Effector memory CD4-positive, alpha-beta T cell (primary cell): ENCODE data around the gene GNAQ.

Experiments
- DNase-seq, 3 donors: peaks; one replicate each; pipeline ENCODE4 v3.0.0-alpha.2; 2020
- H3K27ac ChIP-seq: 2 replicates; pipeline ENCODE4 v1.7.0; 2013; ENCODE audit warnings: mild to moderate bottlenecking, low read length, moderate library complexity; ENCODE audit not compliant: insufficient read depth, poor library complexity, severe bottlenecking
- H3K27me3 ChIP-seq: replicated peaks from 2 replicates; pipeline ENCODE4 v1.7.0; 2013; ENCODE audit warnings: mild to moderate bottlenecking, low read length; ENCODE audit not compliant: insufficient read depth, control insufficient read depth, poor library complexity, severe bottlenecking
- H3K36me3 ChIP-seq: 2 replicates; pipeline ENCODE4 v1.7.0; 2013; ENCODE audit warnings: mild to moderate bottlenecking, low read length, moderate library complexity; ENCODE audit not compliant: control insufficient read depth, insufficient read depth
- H3K4me1 ChIP-seq: 2 replicates; pipeline ENCODE4 v1.7.0; 2013; ENCODE audit warnings: low read length, mild to moderate bottlenecking; ENCODE audit not compliant: control insufficient read depth, insufficient read depth, poor library complexity, severe bottlenecking
- H3K4me3 ChIP-seq: 2 replicates; pipeline ENCODE4 v1.7.0; 2013; ENCODE audit warnings: low read length, low read depth, mild to moderate bottlenecking; ENCODE audit not compliant: insufficient read depth, poor library complexity, severe bottlenecking
- H3K9me3 ChIP-seq: 2 replicates; pipeline ENCODE4 v1.7.0; 2013; ENCODE audit warnings: mild to moderate bottlenecking, low read length, moderate library complexity; ENCODE audit not compliant: control insufficient read depth

GNAQ gene

DNA sequence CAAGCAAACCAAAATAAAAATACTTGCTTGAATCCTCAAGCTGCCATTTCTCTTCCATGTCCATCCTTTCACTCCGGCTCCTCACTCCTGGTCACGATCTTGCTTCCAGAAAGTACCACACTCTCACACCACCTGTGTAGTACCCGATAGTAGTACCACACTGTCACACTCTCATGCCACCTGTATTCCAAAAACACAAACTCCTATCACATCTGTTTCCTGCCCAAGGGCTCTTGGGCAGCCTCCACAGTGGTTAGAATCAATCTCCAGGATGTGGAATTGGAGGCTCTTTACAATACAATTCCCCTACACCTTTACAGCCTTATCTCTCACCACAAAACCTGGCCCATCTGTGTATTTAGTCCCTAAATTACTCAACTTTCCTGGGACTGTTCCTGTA is 130.6 kb downstream of the GNAQ start:
- Histone ChIP-seq H3K27me3 (no peaks in the 10 kb centered on the region), H3K4me1 (no peaks in the 10 kb centered on the region), H3K36me3 (no peaks in the 10 kb centered on the region), H3K27ac (no peak overlapping the region), H3K9me3 (no peaks in the 10 kb centered on the region), H3K4me3 (no peak overlapping the region)
- no peak for DNase-seq

DNA sequence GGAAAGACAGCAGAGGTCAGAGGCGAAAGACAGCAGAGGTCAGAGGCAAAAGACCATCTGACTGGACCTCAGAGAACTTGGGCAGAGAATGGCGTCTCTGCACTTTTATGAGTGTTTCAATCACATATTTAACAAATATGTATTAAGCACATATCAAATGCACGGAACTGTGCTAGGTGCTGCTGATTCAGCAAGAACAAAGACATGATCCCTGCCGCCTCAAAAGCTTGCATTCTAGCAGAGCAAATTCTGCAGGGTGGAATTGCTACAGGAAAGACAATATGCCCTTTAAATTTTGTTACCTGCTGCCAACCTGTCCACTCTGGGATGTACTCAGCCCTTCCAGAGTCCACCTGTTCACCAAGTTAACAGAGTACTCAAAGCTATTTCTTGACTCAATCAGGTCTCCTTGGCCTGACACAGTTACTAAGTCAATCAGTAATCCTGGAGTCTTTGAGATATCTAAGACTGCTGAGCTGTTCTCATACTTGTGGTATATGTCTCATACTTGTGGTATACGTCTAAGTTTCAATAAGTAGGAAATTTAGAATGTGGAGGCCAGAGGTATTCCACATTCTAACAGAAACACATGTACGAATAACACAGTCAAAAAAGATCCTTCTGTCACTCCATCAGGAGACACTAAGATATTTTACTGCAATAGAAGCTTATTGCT is 131.8 kb downstream of the GNAQ start:
- no peaks in the 10 kb centered on the region for H3K4me1 ChIP-seq
- no peaks in the 10 kb centered on the region for H3K36me3 ChIP-seq
- H3K4me3 ChIP-seq = no peak overlapping the region
- H3K27me3 ChIP-seq = no peaks in the 10 kb centered on the region
- DNase-seq = no peak
- no peaks in the 10 kb centered on the region for H3K9me3 ChIP-seq
- H3K27ac ChIP-seq = no peak overlapping the region

DNA sequence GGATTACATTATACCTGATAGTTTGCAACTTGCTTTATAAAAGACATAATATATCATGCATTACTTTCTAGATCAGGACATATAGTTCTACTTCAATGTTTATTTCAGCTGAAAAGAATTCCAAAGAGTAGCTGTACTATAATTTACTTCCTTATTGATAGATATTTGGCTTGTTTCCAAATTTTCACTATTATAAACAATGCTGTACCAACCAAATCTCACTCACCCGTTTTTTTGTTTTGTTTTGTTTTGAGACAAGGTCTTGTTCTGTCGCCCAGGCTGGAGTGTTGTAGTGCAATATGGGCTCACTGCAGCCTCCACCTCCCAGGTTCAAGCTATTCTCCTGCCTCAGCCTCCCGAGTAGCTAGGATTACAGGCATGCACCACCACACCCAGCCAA is 132.7 kb downstream of the GNAQ start:
- no peak for DNase-seq
- Histone ChIP-seq H3K4me3 (no peak overlapping the region), H3K36me3 (no peaks in the 10 kb centered on the region), H3K9me3 (no peaks in the 10 kb centered on the region), H3K4me1 (no peaks in the 10 kb centered on the region), H3K27me3 (no peaks in the 10 kb centered on the region), H3K27ac (no peak overlapping the region)

DNA sequence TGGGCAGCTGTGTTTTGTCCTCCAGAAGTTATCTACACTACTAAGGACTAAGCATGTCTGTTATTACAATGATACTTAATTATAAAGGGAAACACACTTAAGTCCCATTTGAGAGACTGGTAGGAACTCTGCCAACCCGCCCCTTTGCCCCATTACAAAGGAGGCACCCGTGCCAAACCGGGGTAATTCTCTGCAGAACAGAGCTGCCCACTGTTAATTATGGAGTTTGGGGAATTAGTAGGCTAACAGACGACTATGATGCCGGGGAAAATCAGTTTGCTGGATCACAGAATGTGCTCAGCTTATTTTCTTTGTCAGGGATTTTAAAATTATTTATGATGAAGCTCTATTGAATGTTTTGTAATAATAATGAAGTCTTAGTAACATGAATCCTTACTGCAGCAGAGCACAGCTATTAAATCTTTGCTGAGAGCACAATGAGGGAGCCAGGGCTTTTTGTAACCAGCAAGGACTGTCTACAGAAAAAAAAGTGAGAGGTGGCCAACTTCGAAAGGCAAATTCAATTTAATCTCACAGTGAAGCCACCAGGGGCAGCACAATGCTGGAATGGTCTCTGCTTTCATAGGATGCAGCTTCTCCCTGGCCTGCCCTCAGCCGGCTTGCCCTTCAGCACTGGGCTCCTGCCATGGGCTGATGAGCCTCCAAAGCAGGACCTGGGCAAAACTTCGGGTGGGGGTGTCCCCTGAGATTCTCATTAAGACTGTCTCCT is 134.5 kb downstream of the GNAQ start:
- Histone ChIP-seq H3K9me3 (no peaks in the 10 kb centered on the region), H3K36me3 (no peaks in the 10 kb centered on the region), H3K4me3 (no peak overlapping the region), H3K27ac (no peak overlapping the region), H3K4me1 (no peaks in the 10 kb centered on the region), H3K27me3 (no peaks in the 10 kb centered on the region)
- DNase-seq = no peak

DNA sequence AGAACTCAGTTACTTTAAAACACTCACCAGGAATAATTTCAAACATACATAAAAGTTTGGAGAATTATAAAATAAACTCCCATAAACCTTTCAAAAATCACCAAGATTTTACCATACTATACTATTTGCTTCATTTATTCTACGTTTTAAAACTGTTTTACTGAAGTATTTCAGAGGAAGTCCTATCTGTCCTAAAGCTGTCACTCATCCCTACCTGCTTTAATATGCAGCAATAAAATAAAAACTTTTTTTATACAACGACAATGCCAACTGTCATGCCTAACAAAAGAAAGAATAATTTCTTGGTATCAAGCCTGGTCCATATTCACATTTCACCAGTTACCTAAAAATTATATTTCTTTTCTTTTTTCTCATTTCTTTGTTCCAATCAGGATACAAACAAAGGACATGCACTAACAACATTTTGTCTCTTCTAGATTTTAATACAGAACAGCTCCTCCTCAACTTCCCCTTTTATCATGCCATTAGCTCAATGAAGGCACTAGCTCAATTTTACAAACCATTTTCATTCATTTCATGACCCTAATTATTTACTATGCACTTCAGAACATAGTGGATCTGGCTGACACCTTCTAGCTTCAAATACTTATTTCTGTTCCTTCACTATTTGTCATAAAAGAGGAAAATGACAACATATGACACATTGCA is 135.2 kb downstream of the GNAQ start:
- H3K4me1 ChIP-seq = no peaks in the 10 kb centered on the region
- H3K4me3 ChIP-seq = no peak overlapping the region
- H3K36me3 ChIP-seq = no peaks in the 10 kb centered on the region
- no peak overlapping the region for H3K27ac ChIP-seq
- no peak for DNase-seq
- H3K27me3 ChIP-seq = no peaks in the 10 kb centered on the region
- H3K9me3 ChIP-seq = no peaks in the 10 kb centered on the region

DNA sequence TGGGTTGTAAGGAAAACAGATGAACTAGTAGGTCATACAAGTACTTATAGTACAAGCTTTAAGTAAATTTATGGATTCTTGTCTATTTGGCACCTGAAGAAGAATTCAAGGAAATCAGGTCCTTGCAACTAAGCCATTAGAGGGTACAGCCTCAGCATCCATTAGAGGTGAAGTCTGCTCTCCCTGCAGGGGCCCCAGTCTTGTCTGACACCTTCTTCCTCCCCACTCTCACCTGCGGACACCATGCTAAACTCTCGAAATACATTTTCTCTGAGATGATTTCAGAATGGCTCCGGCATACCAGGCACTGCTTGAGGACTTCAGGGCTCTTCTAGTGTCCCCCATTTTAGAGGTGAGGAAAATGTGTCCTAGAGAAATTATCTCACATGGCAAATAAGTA is 137.9 kb downstream of the GNAQ start:
- no peaks in the 10 kb centered on the region for H3K4me1 ChIP-seq

DNA sequence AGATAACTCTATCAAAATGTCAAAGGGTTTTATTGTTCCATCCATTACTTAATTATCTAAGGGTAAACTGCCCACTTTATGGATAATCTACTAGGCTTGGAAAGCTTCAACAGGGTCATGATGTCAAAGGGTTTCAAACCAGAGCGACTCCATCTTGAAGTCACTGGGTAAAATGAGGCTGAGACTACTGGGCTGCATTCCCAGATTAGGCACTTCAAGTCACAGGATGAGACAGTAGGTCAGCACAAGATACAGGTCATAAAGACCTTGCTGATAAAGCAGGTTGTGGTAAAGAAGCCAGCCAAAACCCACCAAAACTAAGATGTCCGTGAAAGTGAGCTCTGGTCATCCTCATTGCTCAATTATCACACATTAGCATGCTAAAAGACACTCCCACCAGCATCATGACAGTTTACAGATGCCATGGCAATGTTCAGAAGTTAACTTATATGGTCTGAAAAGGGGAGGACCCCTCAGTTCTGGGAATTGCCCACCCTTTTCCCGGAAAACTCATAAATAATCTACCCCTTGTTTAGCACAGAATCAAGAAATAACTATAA is 138.6 kb downstream of the GNAQ start:
- no peaks in the 10 kb centered on the region for H3K36me3 ChIP-seq
- no peak for DNase-seq
- H3K9me3 ChIP-seq = no peaks in the 10 kb centered on the region
- no peak overlapping the region for H3K4me3 ChIP-seq
- H3K27me3 ChIP-seq = no peaks in the 10 kb centered on the region
- no peaks in the 10 kb centered on the region for H3K4me1 ChIP-seq
- H3K27ac ChIP-seq = no peak overlapping the region

More for the DNA sequence above, 137.9 kb downstream of the GNAQ start:
- Histone ChIP-seq H3K9me3 (no peaks in the 10 kb centered on the region), H3K4me3 (no peak overlapping the region), H3K27ac (no peak overlapping the region), H3K36me3 (no peaks in the 10 kb centered on the region), H3K27me3 (no peaks in the 10 kb centered on the region)
- no peak for DNase-seq

DNA sequence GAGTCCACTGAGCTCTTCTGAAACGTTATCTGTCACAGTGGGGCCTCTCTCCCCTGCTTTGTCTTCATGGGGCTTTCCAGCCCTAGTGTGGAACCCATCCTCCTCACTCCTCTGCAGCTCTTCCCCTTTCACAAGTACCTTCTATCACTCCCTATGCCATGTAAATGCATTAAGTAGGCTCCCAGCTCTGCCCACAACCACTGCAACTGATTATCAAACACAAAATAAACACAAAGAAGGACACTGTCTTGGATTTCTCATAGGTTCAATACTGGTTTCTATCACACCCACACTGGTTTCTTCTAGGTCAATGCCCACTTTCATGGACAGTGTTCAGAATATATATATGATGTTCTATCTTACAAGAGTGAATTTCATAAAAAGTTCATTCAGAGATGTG is 139.4 kb downstream of the GNAQ start:
- H3K9me3 ChIP-seq = no peaks in the 10 kb centered on the region
- no peaks in the 10 kb centered on the region for H3K4me1 ChIP-seq
- H3K27ac ChIP-seq = no peak overlapping the region
- H3K27me3 ChIP-seq = no peaks in the 10 kb centered on the region
- no peaks in the 10 kb centered on the region for H3K36me3 ChIP-seq
- no peak for DNase-seq
- H3K4me3 ChIP-seq = no peak overlapping the region

DNA sequence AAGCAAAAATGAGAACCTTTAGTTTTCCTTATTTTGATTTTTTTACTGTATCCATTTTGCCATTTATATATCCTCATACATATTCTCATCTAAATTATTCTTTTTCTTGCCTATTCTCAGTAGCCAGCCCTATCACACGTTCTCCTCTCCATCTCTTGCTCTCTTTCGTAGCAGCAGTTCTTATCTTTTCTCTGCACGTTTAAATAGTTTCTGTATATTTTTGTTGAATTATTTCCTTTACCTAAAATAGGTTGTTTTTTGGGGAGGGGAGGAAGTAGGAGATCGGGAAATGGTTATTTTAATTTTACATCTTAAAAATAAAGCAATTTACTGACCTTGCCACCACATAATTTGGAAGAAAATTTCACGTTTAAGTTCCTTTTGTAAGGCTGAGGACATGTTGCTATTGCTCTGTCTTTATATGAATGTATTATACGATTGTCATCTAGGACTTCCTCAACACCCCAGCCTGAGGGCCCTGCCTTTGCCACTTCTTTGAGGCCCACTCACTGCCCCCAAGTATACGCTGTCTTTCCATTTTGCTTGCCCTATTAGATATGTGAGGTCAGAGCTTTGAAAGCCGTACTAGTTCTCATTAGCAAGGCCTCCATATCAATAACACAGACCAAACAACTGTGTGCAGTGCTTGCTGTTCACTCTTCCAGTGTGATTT is 140.3 kb downstream of the GNAQ start:
- H3K27ac ChIP-seq = no peak overlapping the region
- H3K27me3 ChIP-seq = no peaks in the 10 kb centered on the region
- H3K36me3 ChIP-seq = no peaks in the 10 kb centered on the region

More for the DNA sequence above, 140.3 kb downstream of the GNAQ start:
- no peaks in the 10 kb centered on the region for H3K9me3 ChIP-seq
- no peak overlapping the region for H3K4me3 ChIP-seq
- DNase-seq = no peak
- H3K4me1 ChIP-seq = no peaks in the 10 kb centered on the region
